H9 (cell line): Measurements from ENCODE around the gene PPP1R15A. TPM values are rescaled to one million over a fixed set of nuclear protein-coding genes. Genes with fewer than 3 reads are reported as not detected.

Experiments used
- DNase-seq: peaks from one replicate; pipeline ENCODE4 v3.0.0-alpha.2; 2017
- H2AFZ ChIP-seq: one replicate; pipeline ENCODE4 v1.6.1; 2013; ENCODE audit warnings: mild to moderate bottlenecking, low read length, control low read depth, moderate library complexity
- H2AK5ac ChIP-seq: 2 replicates; pipeline ENCODE4 v1.6.1; 2013; ENCODE audit warnings: low read length, control low read depth, mixed read lengths; ENCODE audit not compliant: insufficient read length
- H2BK120ac ChIP-seq: one replicate; pipeline ENCODE4 v1.6.1; 2013; ENCODE audit warnings: low read depth, mild to moderate bottlenecking, low read length, control low read depth, inconsistent platforms; ENCODE audit not compliant: poor library complexity, severe bottlenecking
- H2BK12ac ChIP-seq: 2 replicates; pipeline ENCODE4 v1.6.1; 2013; ENCODE audit warnings: low read length, control low read depth, mixed read lengths, low read depth; ENCODE audit not compliant: insufficient read length
- H2BK15ac ChIP-seq: 2 replicates; pipeline ENCODE4 v1.6.1; 2013; ENCODE audit warnings: low read depth, low read length, control low read depth
- H2BK20ac ChIP-seq: one replicate; pipeline ENCODE4 v1.6.1; 2013; ENCODE audit warnings: low read depth, mild to moderate bottlenecking, low read length, control low read depth, inconsistent platforms; ENCODE audit not compliant: poor library complexity, severe bottlenecking
- H2BK5ac ChIP-seq: 2 replicates; pipeline ENCODE4 v1.6.1; 2013; ENCODE audit warnings: low read length, control low read depth, mixed read lengths; ENCODE audit not compliant: insufficient read length
- H3K14ac ChIP-seq: 2 replicates; pipeline ENCODE4 v1.6.1; 2013; ENCODE audit warnings: low read length, control low read depth; ENCODE audit not compliant: insufficient read depth
- H3K18ac ChIP-seq: 2 replicates; pipeline ENCODE4 v1.6.1; 2013; ENCODE audit warnings: low read depth, mild to moderate bottlenecking, mixed read lengths, low read length, control low read depth; ENCODE audit not compliant: insufficient read length
- H3K23ac ChIP-seq: 2 replicates; pipeline ENCODE4 v1.6.1; 2013; ENCODE audit warnings: low read length, control low read depth, mixed read lengths, low read depth; ENCODE audit not compliant: insufficient read length
- H3K23me2 ChIP-seq: 2 replicates; pipeline ENCODE4 v1.6.1; 2013; ENCODE audit warnings: low read depth, mild to moderate bottlenecking, mixed read lengths, low read length, control low read depth; ENCODE audit not compliant: insufficient read length, poor library complexity, severe bottlenecking
- H3K27ac ChIP-seq: 2 replicates; pipeline ENCODE4 v1.5.1; 2013; ENCODE audit warnings: low read length, control low read depth, mixed read lengths, low read depth; ENCODE audit not compliant: insufficient read length
- H3K27me3 ChIP-seq: 2 replicates; pipeline ENCODE4 v1.6.1; 2013; ENCODE audit warnings: low read length, control low read depth, inconsistent platforms; ENCODE audit not compliant: insufficient read depth
- H3K4ac ChIP-seq: 2 replicates; pipeline ENCODE4 v1.6.1; 2013; ENCODE audit warnings: low read depth, mild to moderate bottlenecking, control low read depth, inconsistent platforms, low read length, moderate library complexity
- H3K4me1 ChIP-seq: 2 replicates; pipeline ENCODE4 v1.6.1; 2013; ENCODE audit warnings: low read length, control low read depth, inconsistent platforms; ENCODE audit not compliant: insufficient read depth
- H3K4me2 ChIP-seq: 2 replicates; pipeline ENCODE4 v1.6.1; 2013; ENCODE audit warnings: low read length, control low read depth, mixed read lengths; ENCODE audit not compliant: insufficient read length, insufficient read depth
- H3K56ac ChIP-seq: 2 replicates; pipeline ENCODE4 v1.6.1; 2013; ENCODE audit warnings: low read depth, mild to moderate bottlenecking, mixed read lengths, low read length, control low read depth; ENCODE audit not compliant: insufficient read length
- H3K79me1 ChIP-seq: 2 replicates; pipeline ENCODE4 v1.6.1; 2013; ENCODE audit warnings: low read depth, mild to moderate bottlenecking, moderate library complexity, low read length, control low read depth, inconsistent platforms; ENCODE audit not compliant: insufficient read depth, poor library complexity, severe bottlenecking
- H3K79me2 ChIP-seq: 2 replicates; pipeline ENCODE4 v1.6.1; 2013; ENCODE audit warnings: low read length, control low read depth, inconsistent platforms; ENCODE audit not compliant: insufficient read depth
- H3K9ac ChIP-seq: 2 replicates; pipeline ENCODE4 v1.6.1; 2013; ENCODE audit warnings: low read length, control low read depth, mixed read lengths; ENCODE audit not compliant: insufficient read length; ENCODE audit errors: extremely low read depth
- H3K9me3 ChIP-seq: one replicate; pipeline ENCODE4 v1.6.1; 2013; ENCODE audit warnings: low read depth, low read length, inconsistent platforms; ENCODE audit not compliant: control insufficient read depth
- H3T11ph ChIP-seq: one replicate; pipeline ENCODE4 v1.6.1; 2013; ENCODE audit warnings: mild to moderate bottlenecking, low read length, control low read depth, inconsistent platforms
- H4K20me1 ChIP-seq: one replicate; pipeline ENCODE4 v1.6.1; 2013; ENCODE audit not compliant: control insufficient read depth, insufficient read length, insufficient read depth
- H4K5ac ChIP-seq: 2 replicates; pipeline ENCODE4 v1.6.1; 2013; ENCODE audit warnings: low read depth, mild to moderate bottlenecking, mixed read lengths, low read length, control low read depth; ENCODE audit not compliant: insufficient read length
- H4K8ac ChIP-seq: replicated peaks from 2 replicates; pipeline ENCODE4 v1.6.1; 2013; ENCODE audit warnings: low read length, control low read depth, mixed read lengths, low read depth; ENCODE audit not compliant: insufficient read length
- H4K91ac ChIP-seq: 2 replicates; pipeline ENCODE4 v1.6.1; 2013; ENCODE audit warnings: low read depth, mild to moderate bottlenecking, moderate library complexity, mixed read lengths, low read length, control low read depth; ENCODE audit not compliant: insufficient read length
- H3K27ac Mint-ChIP-seq, 3 experiments: 2 replicates in 2 of 3; 3 replicates in 1 of 3; pipeline ENCODE4 v1.8.0; 2020 to 2021; ENCODE audit warnings: mixed read lengths in 3 of 3, mild to moderate bottlenecking in 1 of 3, moderate library complexity in 1 of 3
- H3K27me3 Mint-ChIP-seq: 2 replicates; pipeline ENCODE4 v1.8.0; 2021; ENCODE audit warnings: low read depth, mild to moderate bottlenecking, moderate library complexity, mixed read lengths
- H3K36me3 Mint-ChIP-seq, 3 experiments: 2 replicates in 2 of 3; 3 replicates in 1 of 3; pipeline ENCODE4 v1.8.0; 2020 to 2021; ENCODE audit warnings: low read depth in 3 of 3, mixed read lengths in 3 of 3; ENCODE audit not compliant: insufficient read depth in 1 of 3
- H3K4me1 Mint-ChIP-seq, 2 experiments: 2 replicates each; pipeline ENCODE4 v1.8.0; 2020; ENCODE audit warnings: mixed read lengths in 2 of 2
- H3K4me3 Mint-ChIP-seq, 2 experiments: 2 replicates in 1 of 2; 3 replicates in 1 of 2; pipeline ENCODE4 v1.8.0; 2020 to 2021; ENCODE audit warnings: mild to moderate bottlenecking in 2 of 2, mixed read lengths in 2 of 2, moderate library complexity in 1 of 2
- H3K9me3 Mint-ChIP-seq, 2 experiments: 2 replicates in 1 of 2; 3 replicates in 1 of 2; pipeline ENCODE4 v1.8.0; 2020; ENCODE audit warnings: mild to moderate bottlenecking in 2 of 2, mixed read lengths in 2 of 2, moderate library complexity in 1 of 2
- CTCF ChIP-seq: fragments of 200-600 bp; sonication (generic); conservative IDR thresholded peaks from 3 replicates; pipeline ENCODE4 v1.8.0; 2021; ENCODE audit warnings: antibody characterized with exemption, mild to moderate bottlenecking
- WGBS: extraction: QIAGEN DNeasy Blood & Tissue Kit; methylation state at CpG from one replicate; pipeline ENCODE4 v1.1.7; 2013; ENCODE audit warnings: missing lambda C conversion rate, low lambda C conversion rate, mixed read lengths; ENCODE audit not compliant: insufficient read length; ENCODE audit errors: extremely low coverage; 5-methylcytosine and 5-hydroxymethylcytosine counted together
- total RNA-seq: library from RNA; stranded (reverse); gene quantifications from 2 replicates; pipeline ENCODE4 v1.2.1, GENCODE V29; 2021

PPP1R15A gene
- total RNA-seq, 1 experiment from 2014 or later: 17.2 TPM

GRCh38 chr19:48896191-48896720 lies 24.0 kb downstream of the PPP1R15A start:
- H3K27me3 Mint-ChIP-seq: peaks cover 2% of the 10 kb centered on the region; the same call in 1 of the 2 replicates
- H3K18ac ChIP-seq: no peak overlapping the region
- H3K27ac ChIP-seq: no peak overlapping the region
- H3K23ac ChIP-seq: no peak overlapping the region
- no peak overlapping the region for H4K5ac ChIP-seq
- no peaks in the 10 kb centered on the region for H4K20me1 ChIP-seq
- no peak overlapping the region for H2AK5ac ChIP-seq
- H3K79me2 ChIP-seq: no peaks in the 10 kb centered on the region
- H2BK20ac ChIP-seq: no peak overlapping the region
- H3K4ac ChIP-seq: no peak overlapping the region
- no peak overlapping the region for H2AFZ ChIP-seq
- no peak overlapping the region for H2BK120ac ChIP-seq
- no peak overlapping the region for H2BK15ac ChIP-seq
- H3K79me1 ChIP-seq: no peaks in the 10 kb centered on the region
- no CpG with 5 or more reads among the region's 25 CpGs for WGBS
- H3K23me2 ChIP-seq: peaks cover 15% of the 10 kb centered on the region
- peaks cover 8 to 37% of the 10 kb centered on the region in 2 experiments for H3K4me1 Mint-ChIP-seq
- no peak overlapping the region for H2BK12ac ChIP-seq
- H3K27me3 ChIP-seq: no peaks in the 10 kb centered on the region
- no peak overlapping the region for H2BK5ac ChIP-seq
- no peak for TF ChIP-seq CTCF
- H3K27ac Mint-ChIP-seq: peak overlapping the region in 2 of 3 experiments; percentile 48 to 66; a peak in 2 of 7 replicates
- H3K56ac ChIP-seq: no peak overlapping the region
- peak overlapping the region; percentile 27 for H3K4me2 ChIP-seq
- H3K9ac ChIP-seq: no peak overlapping the region
- H3K9me3 Mint-ChIP-seq: no peaks in the 10 kb centered on the region
- peaks cover 0 to 3% (median 1%) of the 10 kb centered on the region in 3 experiments; a peak in 2 of 7 replicates for H3K36me3 Mint-ChIP-seq
- peak; percentile 94 for DNase-seq
- H4K8ac ChIP-seq: no peak overlapping the region
- H3K4me3 Mint-ChIP-seq: peak overlapping the region; percentile 41 to 77
- H3K9me3 ChIP-seq: no peaks in the 10 kb centered on the region
- no peak overlapping the region for H3T11ph ChIP-seq
- H3K14ac ChIP-seq: no peak overlapping the region
- no peak overlapping the region for H4K91ac ChIP-seq
- H3K4me1 ChIP-seq: no peaks in the 10 kb centered on the region
